SK-N-DZ (cell line): ENCODE data around the gene SLC39A9.

Experiments
- DNase-seq: peaks from one replicate; pipeline ENCODE4 v3.0.0-alpha.2; 2015; ENCODE audit warnings: low spot score

The SLC39A9 gene

GRCh38 chr14:69499436-69499835, 100.9 kb downstream of the SLC39A9 start:
- no peak for DNase-seq

- DNase-seq, result no peak
These were observed 101.6 kb downstream of the SLC39A9 start for GRCh38 chr14:69500096-69500495.

- DNase-seq, result peak; percentile 14
These were observed 102.2 kb downstream of the SLC39A9 start for GRCh38 chr14:69500736-69501135.

GRCh38 chr14:69501423-69501838, 102.9 kb downstream of the SLC39A9 start:
- no peak for DNase-seq

GRCh38 chr14:69504775-69505174, 106.3 kb downstream of the SLC39A9 start:
- no peak for DNase-seq

- DNase-seq, result no peak
These were observed 107.1 kb downstream of the SLC39A9 start for GRCh38 chr14:69505338-69506240.

GRCh38 chr14:69506241-69506595, 107.7 kb downstream of the SLC39A9 start:
- no peak for DNase-seq
